ENCODE data around the gene RNF214. TPM values are rescaled to one million over a fixed set of nuclear protein-coding genes. Genes with fewer than 3 reads are reported as not detected.

The RNF214 gene
- total and polyA plus RNA-seq, 2 donors (not counting 1 experiment from before 2014, with no cell fraction given) = 12.1 to 13.4 TPM

- H3K27ac ChIP-seq (ENCODE audit: insufficient read depth, low read length) = peak overlapping the region; percentile 85
- H3K9ac ChIP-seq (ENCODE audit: insufficient read depth, low read length) = no peak overlapping the region
- H3K4me2 ChIP-seq (ENCODE audit: extremely low read depth, insufficient read depth, low read length) = peak overlapping the region; percentile 1
Observed at GRCh38 chr11:117197516-117198456, 34.7 kb upstream of the RNF214 start.

GRCh38 chr11:117198613-117199012, 33.9 kb upstream of the RNF214 start:
- peaks cover 11% of the 10 kb centered on the region for H3K36me3 ChIP-seq (ENCODE audit: control insufficient read depth, insufficient read depth, low read length)
- H3K79me2 ChIP-seq (ENCODE audit: control insufficient read depth, insufficient read depth, low read length) = peaks cover 44% of the 10 kb centered on the region
- H3K9ac ChIP-seq (ENCODE audit: insufficient read depth, low read length) = peak overlapping the region; percentile 9
- peak overlapping the region; percentile 85 for H3K27ac ChIP-seq (ENCODE audit: insufficient read depth, low read length)
- TF ChIP-seq CTCF (conservative IDR thresholded peaks at IDR 0.05 in 1 of 2, IDR thresholded peaks at IDR 0.05 in 1 of 2; ENCODE audit: low read depth in 1 of 2, low read length in 2 of 2) = no peak
- H2AFZ ChIP-seq (ENCODE audit: low read length) = no peak overlapping the region
- no peaks in the 10 kb centered on the region for H4K20me1 ChIP-seq (ENCODE audit: control insufficient read depth, extremely low read depth, insufficient read depth, low read length)
- peak overlapping the region in 2 of 4 experiments; percentile 28 to 76 for H3K4me3 ChIP-seq (replicated peaks in 1 of 4; ENCODE audit: control extremely low read depth in 1 of 4, insufficient read depth in 1 of 4, low read depth in 3 of 4, low read length in 4 of 4)
- H3K9me3 ChIP-seq (ENCODE audit: control insufficient read depth, insufficient read depth, low read depth, low read length) = no peaks in the 10 kb centered on the region
- DNase-seq (ENCODE audit: low read depth in 2 of 2) = no peak
- H3K27me3 ChIP-seq (ENCODE audit: control insufficient read depth, insufficient read depth, low read length) = no peaks in the 10 kb centered on the region
- peak overlapping the region; percentile 1 for H3K4me2 ChIP-seq (ENCODE audit: extremely low read depth, insufficient read depth, low read length)
- H3K4me1 ChIP-seq (ENCODE audit: control insufficient read depth, extremely low read depth, insufficient read depth, low read length) = peaks cover 26% of the 10 kb centered on the region

More at GRCh38 chr11:117197516-117198456, 34.7 kb upstream of the RNF214 start:
- Histone ChIP-seq H3K36me3 (ENCODE audit: control insufficient read depth, insufficient read depth, low read length) (peaks cover 5% of the 10 kb centered on the region), H2AFZ (ENCODE audit: low read length) (no peak overlapping the region), H3K27me3 (ENCODE audit: control insufficient read depth, insufficient read depth, low read length) (no peaks in the 10 kb centered on the region), H3K4me1 (ENCODE audit: control insufficient read depth, extremely low read depth, insufficient read depth, low read length) (peaks cover 21% of the 10 kb centered on the region), H4K20me1 (ENCODE audit: control insufficient read depth, extremely low read depth, insufficient read depth, low read length) (no peaks in the 10 kb centered on the region), H3K4me3 (replicated peaks in 1 of 4; ENCODE audit: control extremely low read depth in 1 of 4, insufficient read depth in 1 of 4, low read depth in 3 of 4, low read length in 4 of 4) (peak overlapping the region in 1 of 4 experiments; percentile 76), H3K79me2 (ENCODE audit: control insufficient read depth, insufficient read depth, low read length) (peaks cover 36% of the 10 kb centered on the region), H3K9me3 (ENCODE audit: control insufficient read depth, insufficient read depth, low read depth, low read length) (no peaks in the 10 kb centered on the region)
- peak; percentile 45 to 53 for DNase-seq (ENCODE audit: low read depth in 2 of 2)
- no peak for TF ChIP-seq EZH2 (IDR thresholded peaks at IDR 0.05; ENCODE audit: low read length, missing control alignments)
- peak; percentile 53 to 58 for TF ChIP-seq CTCF (conservative IDR thresholded peaks at IDR 0.05 in 1 of 2, IDR thresholded peaks at IDR 0.05 in 1 of 2; ENCODE audit: low read depth in 1 of 2, low read length in 2 of 2)

- peak within 1 kb of the TSS; percentile 79 for H3K9ac ChIP-seq (ENCODE audit: insufficient read depth, low read length)
- no peaks in the 10 kb centered on the region for H3K27me3 ChIP-seq (ENCODE audit: control insufficient read depth, insufficient read depth, low read length)
- peaks cover 15% of the 10 kb centered on the region for H3K36me3 ChIP-seq (ENCODE audit: control insufficient read depth, insufficient read depth, low read length)
- H3K9me3 ChIP-seq (ENCODE audit: control insufficient read depth, insufficient read depth, low read depth, low read length) = no peaks in the 10 kb centered on the region
- peaks cover 32% of the 10 kb centered on the region for H3K4me1 ChIP-seq (ENCODE audit: control insufficient read depth, extremely low read depth, insufficient read depth, low read length)
- H4K20me1 ChIP-seq (ENCODE audit: control insufficient read depth, extremely low read depth, insufficient read depth, low read length) = no peaks in the 10 kb centered on the region
- peak within 1 kb of the TSS; percentile 85 for H3K27ac ChIP-seq (ENCODE audit: insufficient read depth, low read length)
- H3K4me3 ChIP-seq (replicated peaks in 1 of 4; ENCODE audit: control extremely low read depth in 1 of 4, insufficient read depth in 1 of 4, low read depth in 3 of 4, low read length in 4 of 4) = peak within 1 kb of the TSS; percentile 47 to 76 (median 58)
- DNase-seq (ENCODE audit: low read depth in 2 of 2) = peak; percentile 90 to 97
- peak within 1 kb of the TSS; percentile 86 for H3K4me2 ChIP-seq (ENCODE audit: extremely low read depth, insufficient read depth, low read length)
- TF ChIP-seq CTCF (conservative IDR thresholded peaks at IDR 0.05 in 1 of 2, IDR thresholded peaks at IDR 0.05 in 1 of 2; ENCODE audit: low read depth in 1 of 2, low read length in 2 of 2) = no peak
- no peak for TF ChIP-seq EZH2 (IDR thresholded peaks at IDR 0.05; ENCODE audit: low read length, missing control alignments)
- H3K79me2 ChIP-seq (ENCODE audit: control insufficient read depth, insufficient read depth, low read length) = peaks cover 48% of the 10 kb centered on the region
- no peak within 1 kb of the TSS for H2AFZ ChIP-seq (ENCODE audit: low read length)
Observed at GRCh38 chr11:117199053-117199915, 33.2 kb upstream of the RNF214 start, which contains the start of gene TAGLN. TSS of gene TAGLN (plus strand) at chr11:117199370. CDS start at chr11:117203014, 3,644 bp downstream.
